ENCODE results near the gene SCRN1.

The SCRN1 gene

DNA sequence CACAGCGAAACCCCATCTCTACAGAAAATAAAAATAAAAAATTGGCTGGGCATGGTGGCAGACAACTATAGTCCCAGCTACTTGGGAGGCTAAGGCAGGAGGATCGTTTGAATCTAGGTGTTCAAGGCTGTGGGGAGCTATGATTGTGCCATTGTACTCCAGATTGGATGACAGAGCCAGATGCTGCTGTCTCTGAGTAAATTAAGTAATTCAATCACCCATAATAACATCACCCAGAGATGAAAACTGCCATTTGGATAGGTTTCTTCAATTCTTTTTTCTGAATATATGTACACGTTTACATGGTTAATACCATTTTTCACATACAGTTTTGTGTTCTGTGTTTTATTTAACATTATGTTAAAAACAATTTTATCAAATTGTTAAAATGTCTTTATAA lies 104.0 kb downstream of the SCRN1 start:
- DNase-seq = no peak

DNA sequence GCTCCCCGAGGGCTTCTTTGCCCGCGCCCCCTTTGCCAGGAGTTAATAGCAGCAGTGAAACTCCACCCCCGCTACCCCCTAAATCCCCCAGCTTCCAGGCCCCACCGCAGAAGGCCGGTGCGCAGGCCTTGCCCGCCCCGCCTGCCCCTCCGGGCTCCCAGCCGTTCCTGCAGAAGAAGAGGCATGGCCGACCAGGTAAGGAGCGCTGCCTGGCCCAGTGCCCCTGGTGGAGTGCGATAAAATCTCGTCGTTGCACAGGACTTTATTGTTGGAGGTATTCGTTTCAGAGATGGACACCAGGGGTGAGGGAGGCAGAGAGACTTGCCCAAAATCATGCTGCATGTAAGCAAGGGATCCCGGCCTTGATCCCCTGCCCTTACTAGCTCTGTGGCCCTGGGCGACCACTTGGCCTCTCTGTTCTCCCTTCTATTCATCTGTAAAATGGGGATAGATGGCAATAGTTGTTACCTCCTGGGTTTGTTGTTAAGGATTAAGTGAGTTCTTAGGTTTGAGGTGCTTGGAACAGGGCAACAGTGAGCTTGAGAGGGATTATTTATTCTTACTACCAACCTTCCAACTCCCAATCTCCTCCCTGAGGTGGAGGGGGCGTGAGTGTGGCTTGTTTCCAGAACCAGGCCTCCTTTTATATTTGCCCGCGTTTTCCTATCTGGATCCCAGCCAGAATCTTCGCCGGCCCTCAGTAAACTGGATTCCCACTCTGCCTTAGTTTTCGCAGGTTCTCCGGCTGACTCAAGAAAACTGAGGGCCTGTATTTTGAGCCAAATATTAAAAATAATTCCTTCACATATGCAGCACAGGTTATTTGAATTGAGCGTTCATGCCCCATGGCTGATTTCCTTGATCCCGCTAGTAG lies 105.0 kb downstream of the SCRN1 start:
- DNase-seq = no peak

DNA sequence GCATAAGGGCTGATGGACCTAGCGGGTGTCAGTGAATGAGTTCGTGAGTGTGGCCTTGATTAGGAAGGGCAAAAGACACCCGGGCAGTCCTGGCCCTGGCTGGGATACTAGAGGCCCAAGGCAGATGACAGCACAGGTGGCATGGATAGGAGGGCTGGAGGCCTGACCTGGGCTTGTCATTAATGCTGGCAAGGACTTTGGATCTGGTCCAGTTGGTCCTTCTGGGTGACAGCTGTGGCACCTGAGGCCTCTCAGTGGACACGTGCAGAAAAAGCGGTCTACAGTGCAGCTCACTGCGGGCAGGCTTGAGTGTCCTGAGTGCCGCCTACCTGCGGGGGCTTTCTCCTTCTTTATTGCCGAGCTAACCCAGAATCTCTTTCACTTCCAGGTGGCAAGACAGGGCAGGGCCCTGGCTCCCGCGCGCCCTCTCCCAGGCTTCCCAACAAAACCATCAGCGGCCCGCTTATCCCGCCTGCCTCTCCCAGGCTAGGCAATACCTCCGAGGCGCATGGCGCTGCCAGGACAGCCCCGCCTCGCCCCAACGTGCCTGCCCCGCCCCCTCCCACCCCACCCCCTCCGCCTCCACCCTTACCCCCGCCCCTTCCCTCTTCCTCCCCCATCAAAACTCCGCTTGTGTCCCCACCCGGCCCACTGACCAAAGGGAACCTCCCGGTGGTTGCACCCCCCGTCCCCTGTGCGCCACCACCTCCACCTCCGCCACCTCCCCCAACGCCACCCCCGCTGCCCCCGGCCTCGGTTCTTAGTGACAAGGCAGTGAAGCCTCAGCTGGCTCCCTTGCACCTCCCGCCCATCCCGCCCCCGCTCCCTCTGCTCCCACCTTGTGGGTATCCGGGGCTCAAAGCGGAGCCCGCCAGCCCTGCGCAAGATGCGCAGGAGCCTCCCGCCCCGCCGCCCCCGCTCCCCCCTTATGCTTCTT lies 105.9 kb downstream of the SCRN1 start:
- DNase-seq = no peak

DNA sequence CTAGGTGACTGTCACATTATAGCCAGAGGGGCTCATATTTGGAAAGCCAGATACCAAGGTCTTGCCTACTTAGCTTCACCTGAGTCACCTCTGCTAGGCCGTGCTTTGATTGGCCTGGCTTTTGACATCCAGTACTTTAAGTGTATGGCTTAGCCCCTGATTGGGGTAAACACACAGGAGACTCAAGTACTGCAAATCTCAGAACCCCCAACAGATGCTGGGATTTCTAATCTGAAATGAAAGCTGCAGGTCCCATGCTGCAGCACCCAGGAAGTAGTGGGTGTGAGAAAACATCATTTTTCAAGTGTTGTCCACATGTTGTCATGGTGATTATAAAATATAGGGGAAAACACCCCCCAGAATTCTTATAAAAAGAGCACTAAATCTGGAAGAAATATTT lies 107.1 kb downstream of the SCRN1 start:
- no peak for DNase-seq

DNA sequence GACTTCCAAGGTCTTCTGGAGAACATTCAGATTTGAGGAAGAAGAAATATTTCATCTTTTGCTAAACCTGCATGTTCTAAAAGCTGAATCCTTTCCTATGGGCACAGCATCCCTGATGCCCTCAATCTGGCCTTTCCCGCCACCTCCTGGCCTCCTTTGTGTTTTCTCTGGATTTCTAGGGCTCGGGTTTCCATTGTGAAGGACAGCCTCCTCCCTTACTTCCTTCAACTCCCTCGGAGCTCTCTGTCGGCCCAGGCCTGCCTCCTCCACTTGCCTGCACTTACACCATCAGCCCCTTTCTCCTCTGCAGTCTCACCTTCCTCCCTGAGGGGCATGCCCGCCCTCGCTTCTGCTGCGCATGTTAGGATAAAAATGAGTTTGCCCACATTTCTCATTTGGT lies 107.9 kb downstream of the SCRN1 start:
- DNase-seq = no peak

DNA sequence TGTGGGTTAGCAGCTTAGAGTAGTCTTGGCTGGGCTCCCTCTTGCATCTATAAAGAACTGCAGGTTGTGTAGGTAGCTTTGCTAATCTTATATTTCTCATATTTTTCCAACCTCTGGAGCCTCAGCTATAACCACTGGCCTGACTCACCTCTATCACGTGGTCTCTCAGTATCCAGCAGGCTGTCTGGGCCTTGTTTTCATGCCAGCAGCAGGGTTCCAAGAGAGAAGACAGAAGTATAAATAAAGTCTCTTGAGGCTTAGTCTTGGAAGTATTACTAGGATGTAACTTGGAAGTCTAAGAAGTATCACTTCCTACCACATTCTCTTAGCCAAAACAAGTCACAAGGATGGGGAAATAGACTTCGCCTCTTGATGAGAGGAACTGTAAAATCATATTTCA lies 110.0 kb downstream of the SCRN1 start:
- DNase-seq = no peak

DNA sequence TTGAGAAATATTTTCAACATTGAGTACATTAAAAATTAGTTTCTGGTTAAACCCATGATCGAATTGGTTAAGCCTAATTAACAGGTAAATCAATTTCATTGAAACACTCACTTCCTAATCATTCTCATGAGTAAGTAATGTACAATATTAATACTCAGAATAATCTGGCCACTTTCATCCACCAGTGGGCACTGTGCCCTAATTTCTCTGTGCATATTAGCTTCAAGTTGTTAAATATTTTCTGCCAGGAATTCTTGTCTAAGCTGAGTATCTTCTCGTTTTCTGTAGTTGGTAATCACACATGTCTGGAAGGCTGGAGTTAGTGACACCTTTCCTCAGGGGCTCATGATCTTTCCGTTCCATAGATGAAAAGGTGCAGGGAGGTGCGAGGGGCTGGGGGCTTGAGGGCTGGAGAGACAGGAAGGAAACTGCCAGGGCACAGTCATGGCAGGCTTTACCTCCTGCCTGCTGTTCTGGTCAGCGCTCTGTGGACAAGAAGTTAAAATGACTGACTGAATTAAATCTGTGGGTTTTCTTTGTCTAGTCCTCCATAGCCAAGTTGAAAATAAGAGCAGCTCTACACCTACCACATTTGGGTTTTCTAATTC lies 111.4 kb downstream of the SCRN1 start:
- no peak for DNase-seq

DNA sequence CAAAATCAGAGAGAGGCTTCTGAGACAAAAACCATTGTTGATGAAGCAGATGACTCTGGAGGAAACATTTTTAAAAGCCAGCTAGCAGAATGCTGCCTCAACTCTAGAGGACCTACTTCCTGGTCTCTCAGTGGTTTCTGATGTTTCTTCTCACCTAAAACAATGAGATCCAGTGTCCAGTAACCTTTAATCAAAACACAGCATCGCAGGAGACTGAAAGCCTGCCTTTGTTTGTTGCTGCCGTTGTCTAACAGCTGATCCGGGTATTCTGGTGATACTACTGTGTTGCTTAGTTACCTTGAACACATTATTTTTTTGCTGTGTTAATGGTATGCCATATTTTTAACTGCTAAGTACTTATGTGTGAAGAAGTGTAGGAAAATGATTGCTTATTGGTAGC lies 112.4 kb downstream of the SCRN1 start:
- no peak for DNase-seq

DNA sequence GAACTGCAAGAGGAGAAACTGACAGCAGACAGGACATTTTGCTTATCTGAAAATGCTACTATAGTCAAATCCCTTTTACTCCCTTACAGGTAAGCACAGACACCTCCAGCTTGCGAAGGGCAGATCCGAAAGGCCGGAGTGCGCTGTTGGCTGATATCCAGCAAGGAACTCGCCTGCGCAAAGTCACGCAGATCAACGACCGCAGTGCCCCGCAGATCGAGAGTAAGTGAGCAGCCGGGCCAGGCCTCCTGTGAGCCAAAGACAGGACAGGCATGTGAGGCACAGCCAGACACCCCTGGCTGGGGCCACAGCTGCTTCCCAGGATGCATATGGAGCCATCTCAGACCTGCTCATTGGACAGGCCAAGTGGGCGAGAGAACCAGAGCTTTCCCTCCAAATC lies 113.9 kb downstream of the SCRN1 start:
- DNase-seq = no peak

DNA sequence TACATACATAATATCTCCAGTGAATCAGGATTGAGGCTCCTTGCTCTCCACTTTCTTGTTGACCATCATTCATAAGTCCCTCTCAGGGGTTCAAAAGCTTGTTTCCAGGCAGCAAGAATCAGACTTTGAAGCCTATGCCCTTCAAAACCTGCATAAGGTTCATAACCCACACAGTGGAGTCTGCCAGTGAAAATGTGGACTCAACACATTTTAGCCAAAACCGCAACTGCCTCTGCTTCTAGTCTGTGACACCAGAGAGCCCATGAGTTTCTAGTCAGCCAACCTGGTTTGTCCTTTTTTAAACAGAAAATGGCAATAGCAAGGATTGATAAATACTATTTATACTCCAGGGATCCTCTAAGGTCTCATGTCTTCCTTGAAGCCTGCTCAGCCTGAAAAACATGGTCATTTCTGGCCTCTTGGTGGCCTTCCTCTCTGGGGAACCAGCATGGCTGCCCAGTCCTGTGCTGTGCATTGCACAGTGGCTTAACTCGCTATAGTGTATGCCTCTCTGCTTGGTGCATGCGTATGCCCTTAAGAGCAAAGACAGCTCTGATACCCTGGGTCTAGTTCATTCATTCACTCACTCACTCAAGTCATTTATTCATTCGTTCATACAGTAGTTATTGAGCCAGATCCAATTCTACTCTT lies 115.8 kb downstream of the SCRN1 start:
- no peak for DNase-seq

DNA sequence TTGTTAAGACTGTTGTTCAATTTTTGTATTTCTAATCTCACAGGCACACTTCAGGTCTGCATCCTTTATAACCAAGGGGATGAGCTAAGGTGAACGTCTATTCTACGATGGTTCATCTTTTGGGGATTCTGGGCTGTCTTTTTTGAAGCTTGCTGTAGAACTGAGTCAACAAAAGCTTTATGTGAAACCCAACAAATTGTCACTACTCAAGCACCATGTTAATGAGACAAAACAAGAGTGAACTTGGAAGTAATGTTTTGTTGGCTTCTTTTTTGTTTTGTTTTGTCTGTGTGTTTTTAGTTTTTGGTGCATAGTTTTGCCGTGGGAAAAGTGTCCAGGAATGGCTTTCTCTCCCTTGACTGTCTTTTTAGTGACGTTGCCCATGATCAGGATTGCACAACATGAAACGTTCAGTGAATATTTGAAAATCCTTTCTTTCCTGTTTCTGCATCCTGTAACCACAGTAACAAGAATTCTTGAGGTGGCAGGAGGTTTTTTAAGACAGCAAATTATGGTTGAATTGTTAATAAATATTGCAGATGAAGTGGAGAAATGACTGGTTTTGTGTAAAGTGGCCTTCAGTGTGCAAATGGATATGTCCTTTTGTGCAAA lies 117.7 kb downstream of the SCRN1 start:
- DNase-seq = no peak
